ENCODE results near the gene GPHN.
"Not testable (repeated sequence)": the region's sequence is repeated elsewhere in the genome, so short reads cannot be mapped to it uniquely, and the experiment has no call there.

The GPHN gene

DNA sequence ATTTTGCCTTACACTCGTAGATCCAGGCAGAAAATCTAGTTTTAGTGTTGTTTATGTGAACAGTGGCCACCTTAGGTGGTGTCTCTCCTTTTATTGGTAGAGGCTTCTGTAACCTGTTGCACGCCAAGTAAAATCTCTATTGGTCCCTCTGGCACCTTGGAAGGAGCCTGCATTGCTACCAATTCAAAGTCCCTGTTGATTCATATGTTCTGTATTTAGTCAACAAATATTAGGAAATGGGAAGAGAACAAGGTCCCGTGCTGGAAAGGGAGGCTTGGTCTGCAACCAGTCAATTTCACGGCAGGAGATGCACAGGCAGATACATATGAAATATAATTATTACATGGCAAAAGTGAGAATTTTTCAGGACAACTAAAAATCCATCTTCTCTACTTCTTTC, 6.4 kb upstream of the GPHN start:
- no peak for DNase-seq (ENCODE audit: low read depth, low spot score)

- DNase-seq (ENCODE audit: low read depth, low spot score): not testable (repeated sequence)
Observed at GRCh38 chr14:66502836-66503235, 5.1 kb upstream of the GPHN start.

- peak; percentile 73 for DNase-seq (ENCODE audit: low read depth, low spot score)
Observed at GRCh38 chr14:66503532-66503931, 4.4 kb upstream of the GPHN start.

GRCh38 chr14:66507181-66507721, 696 bp upstream of the GPHN start:
- DNase-seq (ENCODE audit: low read depth, low spot score): no peak

GRCh38 chr14:66508547-66508845, 549 bp downstream of the GPHN start:
- no peak for DNase-seq (ENCODE audit: low read depth, low spot score)

DNA sequence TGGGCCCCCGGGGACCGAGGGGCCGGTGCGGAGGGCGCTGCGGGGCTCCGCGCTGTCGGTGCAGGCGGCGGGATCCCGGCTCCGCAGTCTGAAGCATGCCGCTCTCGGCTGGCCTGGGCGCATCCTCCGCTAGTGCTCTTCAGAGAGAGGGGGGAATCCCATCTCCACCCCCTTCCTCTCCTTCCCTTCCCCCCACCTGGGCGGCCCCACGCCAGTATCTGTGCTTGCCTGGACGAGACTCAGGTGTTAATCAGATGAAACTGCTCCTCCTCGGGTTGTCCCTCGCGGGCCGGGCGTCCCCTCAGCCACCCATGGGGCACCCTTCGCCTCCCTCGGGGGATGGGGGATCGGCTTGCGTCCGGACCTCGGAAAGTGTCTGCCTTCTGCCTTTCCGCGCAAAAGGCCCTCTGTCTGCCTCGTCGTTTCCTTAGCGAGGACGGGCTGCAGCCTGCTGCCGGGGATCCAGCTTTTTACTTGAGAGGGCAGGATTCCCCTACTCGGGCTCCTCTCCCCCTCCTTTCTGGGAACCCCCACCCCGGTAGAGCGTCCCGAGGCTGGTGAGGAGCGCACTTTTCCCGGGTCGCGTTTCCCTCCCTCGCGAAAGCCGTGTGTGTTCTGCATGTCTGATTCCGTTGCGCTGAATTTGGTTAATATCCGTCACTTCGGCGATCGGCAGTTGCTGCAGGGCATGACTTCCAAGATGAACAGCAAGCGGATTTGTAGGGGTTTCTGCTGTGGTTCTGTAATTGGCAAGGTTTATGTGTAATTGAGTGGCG, 1.1 kb downstream of the GPHN start:
- peak; percentile 48 for DNase-seq (ENCODE audit: low read depth, low spot score)

DNA sequence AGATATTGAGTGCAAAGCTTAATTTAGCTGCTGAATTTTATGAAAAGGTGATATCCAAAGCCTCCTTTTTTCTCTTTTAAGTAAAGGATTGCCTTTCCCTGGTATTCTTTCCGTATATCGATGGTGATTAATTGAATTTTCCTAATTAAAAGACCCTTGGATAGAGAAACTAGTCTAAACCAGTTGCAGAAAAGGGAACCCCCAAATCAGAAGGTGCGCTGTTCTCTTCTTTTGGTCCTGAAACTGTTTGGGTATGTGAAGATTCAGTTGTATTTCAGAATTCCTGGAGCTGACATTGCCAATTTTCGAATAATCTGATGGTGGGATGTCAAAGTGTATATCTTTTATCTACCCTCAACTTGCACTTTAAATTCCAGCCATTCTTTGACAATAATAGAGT, 1.9 kb downstream of the GPHN start:
- peak; percentile 25 for DNase-seq (ENCODE audit: low read depth, low spot score)

DNA sequence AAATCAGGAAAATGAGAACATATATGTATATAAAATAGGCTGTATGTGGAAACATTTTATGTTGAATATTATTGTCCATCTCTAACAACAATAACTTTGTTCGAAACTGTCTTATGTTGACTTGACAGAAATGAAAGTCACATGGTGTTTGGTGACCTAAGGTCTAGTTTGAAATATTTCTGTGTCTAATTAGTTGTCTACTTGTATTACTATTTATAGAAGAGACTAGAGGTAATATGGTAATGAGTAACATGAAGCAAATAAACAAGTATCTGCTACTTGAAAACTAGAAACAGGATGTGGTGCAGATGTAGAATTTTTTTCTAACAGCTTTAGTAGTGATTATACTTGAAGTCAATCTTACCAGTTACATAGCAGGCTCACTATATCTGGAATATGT, 3.9 kb downstream of the GPHN start:
- no peak for DNase-seq (ENCODE audit: low read depth, low spot score)

- no peak for DNase-seq (ENCODE audit: low read depth, low spot score)
Observed at GRCh38 chr14:66514213-66514612, 6.3 kb downstream of the GPHN start.

GRCh38 chr14:66530526-66530925, 22.6 kb downstream of the GPHN start:
- no peak for DNase-seq (ENCODE audit: low read depth, low spot score)

GRCh38 chr14:66539034-66539433, 31.1 kb downstream of the GPHN start:
- DNase-seq (ENCODE audit: low read depth, low spot score): peak; percentile 2

GRCh38 chr14:66540038-66540437, 32.1 kb downstream of the GPHN start:
- DNase-seq (ENCODE audit: low read depth, low spot score): no peak

DNA sequence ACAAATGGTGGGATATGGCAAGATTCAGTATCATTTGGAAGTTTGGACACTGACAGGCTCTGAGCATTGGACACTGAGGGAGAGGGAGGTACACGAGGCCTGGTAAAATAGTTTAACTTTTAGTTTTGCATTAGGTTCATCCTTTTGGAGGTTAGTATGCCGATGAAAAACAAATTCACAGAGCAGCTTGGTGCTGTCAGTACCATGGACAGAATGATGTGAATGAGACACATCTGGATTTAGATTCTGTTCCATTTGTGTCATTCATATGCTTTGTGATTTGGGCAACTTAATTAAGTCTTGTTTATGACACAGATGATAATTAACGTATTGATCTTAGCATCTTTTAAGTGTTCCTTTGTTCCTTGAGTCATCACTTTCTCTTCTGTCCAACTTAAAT, 33.7 kb downstream of the GPHN start:
- DNase-seq (ENCODE audit: low read depth, low spot score): no peak

DNA sequence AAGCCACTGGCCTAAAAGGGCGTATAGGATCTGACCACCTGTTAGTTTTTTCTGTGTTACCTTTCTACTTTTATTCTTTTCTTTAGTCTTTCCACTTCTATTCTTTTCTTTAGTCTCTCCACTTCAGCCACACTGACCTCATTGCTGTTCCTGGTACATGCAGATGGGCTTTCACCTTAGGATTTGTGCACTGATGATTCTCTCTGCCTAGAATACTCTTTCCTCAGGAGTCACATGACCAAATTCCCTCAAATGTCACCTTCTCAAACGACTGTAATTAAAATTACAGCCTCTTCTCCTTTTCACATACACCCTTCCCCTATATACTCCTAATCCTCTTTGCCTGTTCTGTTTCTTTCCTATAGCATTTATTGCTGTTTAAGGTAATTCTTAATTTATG, 36.0 kb downstream of the GPHN start:
- DNase-seq (ENCODE audit: low read depth, low spot score): no peak

DNA sequence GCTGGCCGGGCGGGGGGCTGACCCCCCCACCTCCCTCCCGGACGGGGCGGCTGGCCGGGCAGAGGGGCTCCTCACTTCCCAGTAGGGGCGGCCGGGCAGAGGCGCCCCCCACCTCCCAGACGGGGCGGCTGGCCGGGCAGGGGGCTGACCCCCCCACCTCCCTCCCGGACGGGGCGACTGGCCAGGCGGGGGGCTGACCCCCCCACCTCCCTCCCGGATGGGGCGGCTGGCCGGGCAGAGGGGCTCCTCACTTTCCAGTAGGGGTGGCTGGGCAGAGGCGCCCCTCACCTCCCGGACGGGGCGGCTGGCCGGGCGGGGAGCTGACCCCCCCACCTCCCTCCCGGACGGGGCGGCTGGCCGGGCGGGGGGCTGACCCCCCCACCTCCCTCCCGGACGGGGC, 37.2 kb downstream of the GPHN start:
- DNase-seq (ENCODE audit: low read depth, low spot score): not testable (repeated sequence)

DNA sequence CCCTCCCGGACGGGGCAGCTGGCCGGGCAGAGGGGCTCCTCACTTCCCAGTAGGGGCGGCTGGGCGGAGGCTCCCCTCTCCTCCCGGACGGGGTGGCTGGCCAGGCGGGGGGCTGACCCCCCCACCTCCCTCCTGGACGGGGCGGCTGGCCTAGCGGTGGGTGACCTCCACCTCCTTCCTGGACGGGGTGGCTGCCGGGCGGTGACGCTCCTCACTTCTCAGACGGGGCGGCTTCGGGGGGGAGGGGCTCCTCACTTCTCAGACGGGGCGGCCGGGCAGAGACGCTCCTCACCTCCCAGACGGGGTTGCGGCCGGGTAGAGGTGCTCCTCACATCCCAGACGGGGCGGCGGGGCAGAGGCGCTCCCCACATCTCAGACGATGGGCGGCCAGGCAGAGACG, 37.8 kb downstream of the GPHN start:
- DNase-seq (ENCODE audit: low read depth, low spot score): not testable (repeated sequence)

DNA sequence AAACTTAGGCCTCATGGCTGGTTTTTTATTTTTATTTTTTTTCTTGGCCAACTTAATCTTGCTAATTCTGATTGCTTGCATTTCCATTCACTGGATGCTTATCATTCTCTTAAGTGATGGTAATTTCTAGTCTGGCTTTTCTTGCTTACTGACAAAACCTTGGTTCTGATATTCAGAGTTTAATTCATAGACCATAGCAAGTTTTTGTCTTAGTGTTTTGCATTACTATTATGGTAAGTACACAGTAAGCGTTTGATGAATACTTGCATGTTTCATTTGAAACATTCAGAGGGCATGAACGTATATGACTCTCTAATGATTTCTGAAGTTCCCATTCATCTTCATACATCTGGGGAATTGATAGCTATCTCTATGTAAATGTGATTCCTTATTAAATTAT, 55.8 kb downstream of the GPHN start:
- DNase-seq (ENCODE audit: low read depth, low spot score): no peak

DNA sequence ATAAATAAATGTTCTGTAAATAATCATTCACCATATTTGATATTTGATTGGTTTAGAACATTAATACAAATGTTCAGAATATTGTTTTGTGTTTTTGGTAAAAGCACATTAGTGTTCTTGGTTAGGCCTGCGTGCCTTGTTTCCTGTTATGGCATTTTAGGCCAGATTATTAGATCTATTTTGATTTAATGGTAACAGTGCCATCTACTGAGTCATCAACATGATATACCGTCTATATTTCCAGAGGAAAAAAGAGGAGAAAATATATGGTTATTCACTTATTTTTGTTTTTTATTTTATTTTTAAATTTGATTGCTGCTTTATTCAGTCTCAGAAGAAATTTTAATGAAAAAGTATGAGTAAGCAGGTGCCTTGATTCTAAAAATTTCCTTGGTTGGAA, 60.3 kb downstream of the GPHN start:
- no peak for DNase-seq (ENCODE audit: low read depth, low spot score)

GRCh38 chr14:66572826-66573225, 64.9 kb downstream of the GPHN start:
- no peak for DNase-seq (ENCODE audit: low read depth, low spot score)

DNA sequence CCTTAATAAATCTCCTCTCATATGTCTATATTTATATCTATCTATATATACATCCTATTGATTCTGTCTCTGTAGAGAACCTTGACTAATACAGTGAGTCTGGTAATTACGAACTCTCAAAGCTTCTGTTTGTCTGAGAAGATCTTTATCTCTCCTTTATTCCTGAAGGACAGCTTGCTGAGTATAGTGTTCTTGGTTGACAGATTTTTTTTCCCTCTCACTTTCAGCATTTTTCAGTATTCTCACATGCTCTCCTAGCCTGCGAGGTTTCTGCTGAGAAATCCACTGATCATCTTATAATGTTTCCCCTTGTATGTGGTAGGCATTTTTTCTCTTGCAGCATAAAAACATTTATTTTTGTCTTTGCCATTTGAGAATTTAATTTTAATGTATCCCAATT, 67.1 kb downstream of the GPHN start:
- DNase-seq (ENCODE audit: low read depth, low spot score): no peak

- no peak for DNase-seq (ENCODE audit: low read depth, low spot score)
Observed at GRCh38 chr14:66575939-66576338, 68.0 kb downstream of the GPHN start.

- DNase-seq (ENCODE audit: low read depth, low spot score): not testable (repeated sequence)
Observed at GRCh38 chr14:66587753-66588152, 79.8 kb downstream of the GPHN start.

DNA sequence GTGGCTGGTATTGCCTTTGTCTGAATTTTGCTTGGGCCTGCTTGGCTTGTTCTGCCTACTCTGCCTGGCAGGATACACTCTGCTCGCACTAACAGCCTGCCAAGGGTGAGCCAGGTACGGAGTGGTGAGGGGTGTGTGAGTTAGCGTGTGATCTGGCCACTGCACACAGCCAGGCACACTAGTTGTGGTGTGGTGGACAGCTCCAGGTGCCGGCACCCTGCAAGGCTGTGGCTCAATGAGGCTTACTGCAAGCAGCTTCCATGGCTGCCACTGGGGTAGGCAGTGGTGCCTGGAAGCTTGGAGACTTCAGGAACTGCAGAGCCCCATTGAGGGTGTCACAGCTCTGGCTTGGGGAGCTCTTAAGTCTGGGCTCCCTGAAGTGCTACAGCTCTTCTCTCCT, 87.4 kb downstream of the GPHN start:
- DNase-seq (ENCODE audit: low read depth, low spot score): no peak

Measured in astrocyte of the hippocampus (primary cell).